ENCODE results near the gene MYO5B.

MYO5B gene

DNA sequence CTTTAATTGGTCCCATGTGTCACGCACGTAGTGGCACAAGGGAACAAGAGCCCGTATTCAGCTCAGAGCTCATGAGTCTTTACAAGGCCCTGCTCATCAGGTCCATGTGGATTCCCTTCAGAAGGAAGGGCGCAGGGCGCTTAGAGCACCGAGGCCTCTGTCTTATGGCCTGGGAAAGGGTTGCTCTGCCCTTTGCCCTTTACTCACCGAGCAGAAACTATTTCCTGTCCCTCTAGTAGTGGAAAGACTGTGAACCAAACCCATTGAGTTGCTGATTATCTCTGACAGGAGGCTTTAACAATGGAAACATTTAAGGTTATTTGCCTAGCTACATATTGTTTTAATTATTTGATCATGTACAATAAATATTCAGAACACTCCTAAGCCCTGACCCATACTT lies 279.6 kb downstream of the MYO5B start:
- Mint-ChIP-seq H3K36me3 (ENCODE audit: low read depth) (peaks cover 19% of the 10 kb centered on the region), H3K27me3 (ENCODE audit: low read depth) (peaks cover 8% of the 10 kb centered on the region), H3K27ac (no peak overlapping the region), H3K9me3 (peaks cover 2% of the 10 kb centered on the region), H3K4me3 (no peak overlapping the region), H3K4me1 (peaks cover 4% of the 10 kb centered on the region)
- TF ChIP-seq, protein P1, sequence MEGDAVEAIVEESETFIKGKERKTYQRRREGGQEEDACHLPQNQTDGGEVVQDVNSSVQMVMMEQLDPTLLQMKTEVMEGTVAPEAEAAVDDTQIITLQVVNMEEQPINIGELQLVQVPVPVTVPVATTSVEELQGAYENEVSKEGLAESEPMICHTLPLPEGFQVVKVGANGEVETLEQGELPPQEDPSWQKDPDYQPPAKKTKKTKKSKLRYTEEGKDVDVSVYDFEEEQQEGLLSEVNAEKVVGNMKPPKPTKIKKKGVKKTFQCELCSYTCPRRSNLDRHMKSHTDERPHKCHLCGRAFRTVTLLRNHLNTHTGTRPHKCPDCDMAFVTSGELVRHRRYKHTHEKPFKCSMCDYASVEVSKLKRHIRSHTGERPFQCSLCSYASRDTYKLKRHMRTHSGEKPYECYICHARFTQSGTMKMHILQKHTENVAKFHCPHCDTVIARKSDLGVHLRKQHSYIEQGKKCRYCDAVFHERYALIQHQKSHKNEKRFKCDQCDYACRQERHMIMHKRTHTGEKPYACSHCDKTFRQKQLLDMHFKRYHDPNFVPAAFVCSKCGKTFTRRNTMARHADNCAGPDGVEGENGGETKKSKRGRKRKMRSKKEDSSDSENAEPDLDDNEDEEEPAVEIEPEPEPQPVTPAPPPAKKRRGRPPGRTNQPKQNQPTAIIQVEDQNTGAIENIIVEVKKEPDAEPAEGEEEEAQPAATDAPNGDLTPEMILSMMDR (IDR thresholded peaks at IDR 0.05; ENCODE audit: unreplicated experiment in 3 of 3): no peak

DNA sequence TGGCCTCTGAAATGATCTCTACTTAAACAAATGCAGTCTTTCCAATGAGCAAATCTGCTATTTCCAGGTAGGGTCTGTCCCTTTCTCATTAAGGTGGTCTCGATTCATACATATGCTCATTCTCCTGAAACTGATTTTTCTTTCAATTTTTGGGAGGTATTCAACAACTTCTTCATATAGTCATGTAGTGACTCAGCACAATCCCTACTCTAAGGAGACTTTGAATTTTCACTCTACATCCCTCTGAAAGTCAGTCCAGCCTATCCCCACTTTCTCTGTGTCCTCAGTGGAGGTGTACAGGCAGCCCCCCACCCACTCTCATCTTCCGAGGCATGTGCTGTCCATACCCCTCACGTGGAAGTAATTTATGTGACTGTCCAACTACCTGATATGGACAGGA lies 281.7 kb downstream of the MYO5B start:
- TF ChIP-seq, protein P1 (IDR thresholded peaks at IDR 0.05; ENCODE audit: unreplicated experiment in 3 of 3): no peak
- Mint-ChIP-seq H3K27ac (no peak overlapping the region), H3K36me3 (ENCODE audit: low read depth) (peaks cover 19% of the 10 kb centered on the region), H3K27me3 (ENCODE audit: low read depth) (peaks cover 8% of the 10 kb centered on the region), H3K4me3 (no peak overlapping the region), H3K4me1 (peaks cover 4% of the 10 kb centered on the region), H3K9me3 (peaks cover 2% of the 10 kb centered on the region)

DNA sequence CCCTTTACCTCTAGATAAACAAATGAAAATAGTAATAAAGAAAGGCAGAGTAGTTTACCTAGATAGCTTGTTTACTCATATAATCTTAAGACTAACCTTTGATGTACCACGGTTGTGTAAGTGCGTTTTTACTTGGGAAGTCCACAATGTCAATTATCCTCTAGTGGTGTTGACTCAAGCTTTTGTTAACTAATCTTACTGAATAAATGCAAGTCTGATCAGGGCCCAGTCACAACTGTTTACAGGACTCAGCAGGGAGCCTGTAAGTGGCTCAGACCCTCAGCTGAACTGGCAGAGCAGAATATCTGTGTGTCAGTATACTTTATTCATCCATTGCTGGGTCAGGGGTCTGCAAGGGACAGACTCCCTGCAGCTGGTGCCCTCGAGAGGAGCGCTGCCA lies 283.5 kb downstream of the MYO5B start:
- peaks cover 9% of the 10 kb centered on the region for H3K4me1 Mint-ChIP-seq
- TF ChIP-seq, protein P1 (IDR thresholded peaks at IDR 0.05; ENCODE audit: unreplicated experiment in 3 of 3): no peak
- H3K27me3 Mint-ChIP-seq (ENCODE audit: low read depth): peaks cover 7% of the 10 kb centered on the region
- H3K27ac Mint-ChIP-seq: no peak overlapping the region
- no peak overlapping the region for H3K4me3 Mint-ChIP-seq
- peaks cover 19% of the 10 kb centered on the region for H3K36me3 Mint-ChIP-seq (ENCODE audit: low read depth)
- peaks cover 2% of the 10 kb centered on the region for H3K9me3 Mint-ChIP-seq

DNA sequence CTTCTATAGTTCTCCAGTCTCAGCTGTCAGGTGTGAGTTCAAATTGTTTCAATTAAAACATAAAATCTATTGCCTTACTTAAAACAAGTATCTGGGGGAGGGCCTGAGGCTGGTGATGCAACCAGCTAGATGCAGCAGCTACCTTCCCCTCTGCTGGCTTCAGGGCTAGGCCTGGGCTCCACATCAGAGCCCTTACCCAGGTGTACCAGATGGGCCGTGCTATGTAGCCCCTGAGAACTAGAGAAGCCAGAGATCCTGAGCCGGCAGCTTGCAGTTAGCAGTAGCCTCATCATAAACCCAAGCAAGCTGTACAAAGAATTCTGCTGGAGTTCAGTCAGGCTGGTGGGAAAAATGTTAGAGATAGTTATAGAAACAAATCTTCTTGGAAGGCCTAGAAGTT lies 284.0 kb downstream of the MYO5B start:
- Mint-ChIP-seq H3K27ac (no peak overlapping the region), H3K9me3 (peaks cover 2% of the 10 kb centered on the region), H3K4me1 (peaks cover 7% of the 10 kb centered on the region), H3K4me3 (no peak overlapping the region), H3K36me3 (ENCODE audit: low read depth) (peaks cover 19% of the 10 kb centered on the region), H3K27me3 (ENCODE audit: low read depth) (peaks cover 7% of the 10 kb centered on the region)
- TF ChIP-seq, protein P1 (IDR thresholded peaks at IDR 0.05; ENCODE audit: unreplicated experiment in 3 of 3): no peak

DNA sequence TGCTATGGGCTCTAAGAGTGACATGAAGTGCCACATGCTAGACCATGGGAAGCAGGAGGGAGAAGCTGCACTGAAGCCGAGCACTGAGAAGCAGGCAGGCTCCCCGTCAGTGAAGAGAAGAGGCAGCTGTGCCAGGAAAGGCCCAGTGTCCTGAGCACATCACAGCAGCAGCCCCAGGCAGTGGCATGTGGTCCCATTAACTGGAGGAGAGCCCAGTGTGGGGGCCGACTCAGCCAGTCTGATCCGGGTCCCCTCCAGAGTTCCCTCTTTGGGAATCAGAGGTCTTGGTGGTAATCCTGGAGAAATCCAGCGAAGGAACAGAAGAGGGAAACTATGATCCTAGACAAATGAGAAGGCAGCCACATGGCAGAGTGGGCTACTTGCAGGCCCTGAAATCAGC lies 284.9 kb downstream of the MYO5B start:
- TF ChIP-seq, protein P1 (IDR thresholded peaks at IDR 0.05; ENCODE audit: unreplicated experiment in 3 of 3): no peak
- Mint-ChIP-seq H3K9me3 (peaks cover 2% of the 10 kb centered on the region), H3K4me1 (peaks cover 5% of the 10 kb centered on the region)

DNA sequence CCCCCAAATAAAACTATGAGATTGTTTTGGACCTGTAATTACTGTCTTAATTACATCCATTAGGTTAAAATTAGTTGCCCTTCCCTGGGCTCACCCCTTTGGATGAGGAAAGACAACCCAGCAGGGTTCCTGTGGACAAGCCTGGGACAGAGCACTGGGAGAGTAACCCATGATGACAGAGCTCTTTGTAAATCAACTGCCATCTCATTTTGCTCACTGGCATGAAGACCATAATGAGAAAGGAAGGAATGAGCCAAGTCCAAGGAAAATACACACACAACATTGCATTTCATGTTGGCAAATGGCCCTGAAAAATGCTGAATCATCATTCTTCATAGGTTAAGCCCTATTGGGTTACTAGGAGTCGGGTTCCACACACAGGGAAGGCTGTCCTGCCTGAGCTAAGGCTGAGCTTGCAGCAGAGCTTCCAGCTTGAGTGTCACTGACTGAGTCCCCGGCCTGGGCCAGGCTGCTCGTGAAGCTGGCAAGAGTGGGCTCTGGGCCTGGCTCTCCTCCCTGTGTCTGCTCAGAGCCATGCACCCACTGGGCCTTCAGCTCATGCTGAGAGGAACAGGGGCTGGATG lies 287.5 kb downstream of the MYO5B start:
- no peak overlapping the region for H3K27ac Mint-ChIP-seq

More for the DNA sequence above, 284.9 kb downstream of the MYO5B start:
- Mint-ChIP-seq H3K27me3 (ENCODE audit: low read depth) (peaks cover 7% of the 10 kb centered on the region), H3K4me3 (no peak overlapping the region), H3K27ac (no peak overlapping the region), H3K36me3 (ENCODE audit: low read depth) (peaks cover 19% of the 10 kb centered on the region)

More for the DNA sequence above, 287.5 kb downstream of the MYO5B start:
- TF ChIP-seq, protein P1 (IDR thresholded peaks at IDR 0.05; ENCODE audit: unreplicated experiment in 3 of 3): no peak
- no peaks in the 10 kb centered on the region for H3K9me3 Mint-ChIP-seq
- peaks cover 4% of the 10 kb centered on the region for H3K27me3 Mint-ChIP-seq (ENCODE audit: low read depth)
- no peak overlapping the region for H3K4me3 Mint-ChIP-seq
- H3K36me3 Mint-ChIP-seq (ENCODE audit: low read depth): peaks cover 12% of the 10 kb centered on the region
- peaks cover 5% of the 10 kb centered on the region for H3K4me1 Mint-ChIP-seq
